Neural cell (in vitro differentiated cells): Measurements from ENCODE around the gene PRRT4. TPM values are rescaled to one million over a fixed set of nuclear protein-coding genes. Genes with fewer than 3 reads are reported as not detected.

Experiments
- H2AFZ ChIP-seq: fragments of 200-600, 300-800 bp; sonication (generic), shearing (Covaris generic); 2 replicates; pipeline ENCODE4 v1.6.0; 2014; ENCODE audit warnings: low read depth, mild to moderate bottlenecking, antibody characterized with exemption, low read length, moderate library complexity
- H3F3A ChIP-seq: fragments of 200-600 bp; shearing (Covaris generic); 2 replicates; pipeline ENCODE4 v1.6.1; 2016; ENCODE audit warnings: mild to moderate bottlenecking, moderate library complexity, mixed read lengths, antibody characterized with exemption, low read length; ENCODE audit not compliant: insufficient read depth, poor library complexity, severe bottlenecking
- H3K27ac ChIP-seq: fragments of 200-600, 300-800 bp; sonication (generic), shearing (Covaris generic); 2 replicates; pipeline ENCODE4 v1.5.1; 2014; ENCODE audit warnings: mild to moderate bottlenecking, low read length, moderate library complexity
- H3K27me3 ChIP-seq: fragments of 300-800, 200-600 bp; sonication (generic), shearing (Covaris generic); 2 replicates; pipeline ENCODE4 v1.6.0; 2014; ENCODE audit warnings: mild to moderate bottlenecking, low read depth, low read length, moderate library complexity; ENCODE audit not compliant: insufficient read depth
- H3K36me3 ChIP-seq: fragments of 300-800, 200-600 bp; sonication (generic), shearing (Covaris generic); 2 replicates; pipeline ENCODE4 v1.5.1; 2014; ENCODE audit warnings: mild to moderate bottlenecking, antibody characterized with exemption, low read length, moderate library complexity; ENCODE audit not compliant: insufficient read depth
- H3K4me2 ChIP-seq: fragments of 300-800, 200-600 bp; sonication (generic), shearing (Covaris generic); 2 replicates; pipeline ENCODE4 v1.6.0; 2014; ENCODE audit warnings: mild to moderate bottlenecking, low read length
- H3K4me3 ChIP-seq: fragments of 300-800, 200-600 bp; sonication (generic), shearing (Covaris generic); 2 replicates; pipeline ENCODE4 v1.5.1; 2014; ENCODE audit warnings: mild to moderate bottlenecking, low read length, moderate library complexity
- H3K79me2 ChIP-seq: fragments of 200-600 bp; shearing (Covaris generic); replicated peaks from 2 replicates; pipeline ENCODE4 v1.6.0; 2014; ENCODE audit warnings: mild to moderate bottlenecking, low read length, moderate library complexity; ENCODE audit not compliant: insufficient read depth
- H3K9ac ChIP-seq: fragments of 300-800, 200-600 bp; sonication (generic), shearing (Covaris generic); 2 replicates; pipeline ENCODE4 v1.6.1; 2016; ENCODE audit warnings: mild to moderate bottlenecking, low read length, mixed read lengths
- H3K9me2 ChIP-seq: fragments of 200-600 bp; shearing (Covaris generic); 2 replicates; pipeline ENCODE4 v1.6.1; 2016; ENCODE audit warnings: mild to moderate bottlenecking, low read length, mixed read lengths; ENCODE audit not compliant: insufficient read depth
- H3K9me3 ChIP-seq: fragments of 200-600, 300-800 bp; sonication (generic), shearing (Covaris generic); 2 replicates; pipeline ENCODE4 v1.6.1; 2016; ENCODE audit warnings: mild to moderate bottlenecking, mixed run types, low read length, moderate library complexity, mixed read lengths
- H4K20me1 ChIP-seq: fragments of 200-600 bp; shearing (Covaris generic); 2 replicates; pipeline ENCODE4 v1.6.1; 2016; ENCODE audit warnings: mild to moderate bottlenecking, mixed run types; ENCODE audit not compliant: insufficient read depth
- EP300 ChIP-seq: fragments of 450-650 bp; conservative IDR thresholded peaks from 2 replicates; pipeline ENCODE4 v1.6.1; 2014; ENCODE audit warnings: antibody characterized with exemption, mild to moderate bottlenecking, moderate library complexity; ENCODE audit not compliant: poor library complexity, severe bottlenecking
- EZH2 ChIP-seq: fragments of 200-600, 300-800 bp; shearing (Covaris generic), sonication (generic); IDR thresholded peaks from 2 replicates; pipeline ENCODE4 v1.6.1; 2014; ENCODE audit warnings: antibody characterized with exemption, low read length, borderline replicate concordance, mild to moderate bottlenecking; ENCODE audit not compliant: insufficient read depth, poor library complexity, severe bottlenecking
- MXI1 ChIP-seq: fragments of 450-650 bp; conservative IDR thresholded peaks from 2 replicates; pipeline ENCODE4 v1.6.1; 2014; ENCODE audit warnings: antibody characterized with exemption, mild to moderate bottlenecking; ENCODE audit not compliant: poor library complexity, severe bottlenecking
- POLR2AphosphoS5 ChIP-seq: IDR thresholded peaks from 2 replicates; pipeline ENCODE4 v1.6.1; 2012
- RAD21 ChIP-seq: fragments of 450-650 bp; conservative IDR thresholded peaks from 2 replicates; pipeline ENCODE4 v1.6.1; 2014; ENCODE audit warnings: antibody characterized with exemption, mild to moderate bottlenecking, moderate library complexity
- SMC3 ChIP-seq: fragments of 450-650 bp; conservative IDR thresholded peaks from 2 replicates; pipeline ENCODE4 v1.6.1; 2014; ENCODE audit warnings: antibody characterized with exemption, mild to moderate bottlenecking, moderate library complexity; ENCODE audit not compliant: poor library complexity
- TAF1 ChIP-seq: IDR thresholded peaks from 2 replicates; pipeline ENCODE4 v1.6.1; 2012; ENCODE audit warnings: low read depth
- polyA plus RNA-seq: library from polyadenylated mRNA; depleted of rRNA; stranded (reverse); fragments of >200 nt; gene quantifications from 2 replicates; pipeline ENCODE4 v1.2.3, GENCODE V29; 2014
- TF ChIP-seq, protein P1 (sequence below): IDR thresholded peaks from 2 replicates; pipeline ENCODE4 v1.6.1; 2012; ENCODE audit warnings: borderline replicate concordance
- TF ChIP-seq, protein P2 (sequence below): fragments of 450-650 bp; IDR thresholded peaks from 2 replicates; pipeline ENCODE4 v1.5.1; 2014; ENCODE audit warnings: antibody characterized with exemption, mild to moderate bottlenecking, moderate library complexity; ENCODE audit not compliant: poor library complexity, severe bottlenecking

PRRT4 gene
- polyA plus RNA-seq, 1 donor from 2014 or later: 32.5 TPM

DNA sequence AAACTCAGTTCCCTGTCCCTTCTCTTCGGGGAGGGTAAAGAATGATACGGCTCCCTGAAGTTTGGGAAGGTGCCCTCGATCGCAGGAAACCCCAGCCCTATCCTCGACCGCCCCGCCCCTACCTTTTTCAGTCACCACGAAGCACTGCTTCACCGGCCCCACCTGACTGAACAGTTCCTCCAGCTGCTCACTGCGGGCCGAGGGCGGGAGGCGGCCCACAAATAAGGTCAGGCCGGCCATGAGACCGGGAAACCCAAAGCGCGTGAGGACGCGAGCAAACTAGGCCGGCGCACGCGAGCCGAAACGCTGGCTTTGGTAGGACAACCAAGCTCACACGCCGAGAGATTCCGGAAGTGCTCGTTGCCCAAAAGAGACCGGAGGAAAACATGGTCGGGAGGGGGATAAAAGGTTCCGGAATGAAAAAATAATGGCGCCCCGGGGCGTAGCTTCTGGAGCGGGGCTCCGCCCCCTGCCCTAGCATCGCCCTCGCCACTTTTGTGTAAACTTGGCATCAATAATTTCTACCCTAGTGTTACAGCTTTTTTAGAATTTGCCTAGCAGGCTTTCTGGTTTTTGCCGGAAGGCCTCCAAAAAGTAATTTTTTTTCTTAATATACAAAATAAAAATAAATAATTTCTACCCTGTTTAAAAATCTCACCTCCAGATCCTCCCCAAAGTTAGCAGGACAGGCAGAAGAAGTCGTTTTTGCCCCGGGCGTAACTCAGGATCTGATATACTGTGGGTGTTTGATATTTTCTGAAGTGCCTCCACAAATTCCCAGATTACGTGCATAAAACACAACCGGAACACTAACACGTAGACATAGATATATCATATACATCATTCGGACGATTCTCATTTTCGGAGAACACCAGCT is 17.7 kb downstream of the PRRT4 start, which contains the start of gene RBM28:
Gene RBM28, minus strand, starts transcription at position 355 of the 877 bp plus-strand sequence. Its CDS starts 115 bp downstream, at position 240.
- Histone ChIP-seq H3K79me2 (peaks cover 23% of the 10 kb centered on the region), H3K27me3 (no peaks in the 10 kb centered on the region), H3K9me3 (no peaks in the 10 kb centered on the region), H3K36me3 (no peaks in the 10 kb centered on the region), H3K4me3 (peak within 1 kb of the TSS; percentile 82), H3K9me2 (no peaks in the 10 kb centered on the region), H3F3A (no peaks in the 10 kb centered on the region), H4K20me1 (no peaks in the 10 kb centered on the region), H2AFZ (peak within 1 kb of the TSS; percentile 69), H3K27ac (peak within 1 kb of the TSS; percentile 63), H3K4me2 (peak within 1 kb of the TSS; percentile 96), H3K9ac (peak within 1 kb of the TSS; percentile 74)
- TF ChIP-seq, protein P1, sequence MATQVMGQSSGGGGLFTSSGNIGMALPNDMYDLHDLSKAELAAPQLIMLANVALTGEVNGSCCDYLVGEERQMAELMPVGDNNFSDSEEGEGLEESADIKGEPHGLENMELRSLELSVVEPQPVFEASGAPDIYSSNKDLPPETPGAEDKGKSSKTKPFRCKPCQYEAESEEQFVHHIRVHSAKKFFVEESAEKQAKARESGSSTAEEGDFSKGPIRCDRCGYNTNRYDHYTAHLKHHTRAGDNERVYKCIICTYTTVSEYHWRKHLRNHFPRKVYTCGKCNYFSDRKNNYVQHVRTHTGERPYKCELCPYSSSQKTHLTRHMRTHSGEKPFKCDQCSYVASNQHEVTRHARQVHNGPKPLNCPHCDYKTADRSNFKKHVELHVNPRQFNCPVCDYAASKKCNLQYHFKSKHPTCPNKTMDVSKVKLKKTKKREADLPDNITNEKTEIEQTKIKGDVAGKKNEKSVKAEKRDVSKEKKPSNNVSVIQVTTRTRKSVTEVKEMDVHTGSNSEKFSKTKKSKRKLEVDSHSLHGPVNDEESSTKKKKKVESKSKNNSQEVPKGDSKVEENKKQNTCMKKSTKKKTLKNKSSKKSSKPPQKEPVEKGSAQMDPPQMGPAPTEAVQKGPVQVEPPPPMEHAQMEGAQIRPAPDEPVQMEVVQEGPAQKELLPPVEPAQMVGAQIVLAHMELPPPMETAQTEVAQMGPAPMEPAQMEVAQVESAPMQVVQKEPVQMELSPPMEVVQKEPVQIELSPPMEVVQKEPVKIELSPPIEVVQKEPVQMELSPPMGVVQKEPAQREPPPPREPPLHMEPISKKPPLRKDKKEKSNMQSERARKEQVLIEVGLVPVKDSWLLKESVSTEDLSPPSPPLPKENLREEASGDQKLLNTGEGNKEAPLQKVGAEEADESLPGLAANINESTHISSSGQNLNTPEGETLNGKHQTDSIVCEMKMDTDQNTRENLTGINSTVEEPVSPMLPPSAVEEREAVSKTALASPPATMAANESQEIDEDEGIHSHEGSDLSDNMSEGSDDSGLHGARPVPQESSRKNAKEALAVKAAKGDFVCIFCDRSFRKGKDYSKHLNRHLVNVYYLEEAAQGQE: peak; percentile 61
- TF ChIP-seq, protein P2, sequence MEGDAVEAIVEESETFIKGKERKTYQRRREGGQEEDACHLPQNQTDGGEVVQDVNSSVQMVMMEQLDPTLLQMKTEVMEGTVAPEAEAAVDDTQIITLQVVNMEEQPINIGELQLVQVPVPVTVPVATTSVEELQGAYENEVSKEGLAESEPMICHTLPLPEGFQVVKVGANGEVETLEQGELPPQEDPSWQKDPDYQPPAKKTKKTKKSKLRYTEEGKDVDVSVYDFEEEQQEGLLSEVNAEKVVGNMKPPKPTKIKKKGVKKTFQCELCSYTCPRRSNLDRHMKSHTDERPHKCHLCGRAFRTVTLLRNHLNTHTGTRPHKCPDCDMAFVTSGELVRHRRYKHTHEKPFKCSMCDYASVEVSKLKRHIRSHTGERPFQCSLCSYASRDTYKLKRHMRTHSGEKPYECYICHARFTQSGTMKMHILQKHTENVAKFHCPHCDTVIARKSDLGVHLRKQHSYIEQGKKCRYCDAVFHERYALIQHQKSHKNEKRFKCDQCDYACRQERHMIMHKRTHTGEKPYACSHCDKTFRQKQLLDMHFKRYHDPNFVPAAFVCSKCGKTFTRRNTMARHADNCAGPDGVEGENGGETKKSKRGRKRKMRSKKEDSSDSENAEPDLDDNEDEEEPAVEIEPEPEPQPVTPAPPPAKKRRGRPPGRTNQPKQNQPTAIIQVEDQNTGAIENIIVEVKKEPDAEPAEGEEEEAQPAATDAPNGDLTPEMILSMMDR: no peak
- TF ChIP-seq TAF1 (peak; percentile 75), MXI1 (peak; percentile 98), RAD21 (peak; percentile 49), POLR2AphosphoS5 (peak; percentile 84), EP300 (peak; percentile 57), SMC3 (peak; percentile 59), EZH2 (no peak)

DNA sequence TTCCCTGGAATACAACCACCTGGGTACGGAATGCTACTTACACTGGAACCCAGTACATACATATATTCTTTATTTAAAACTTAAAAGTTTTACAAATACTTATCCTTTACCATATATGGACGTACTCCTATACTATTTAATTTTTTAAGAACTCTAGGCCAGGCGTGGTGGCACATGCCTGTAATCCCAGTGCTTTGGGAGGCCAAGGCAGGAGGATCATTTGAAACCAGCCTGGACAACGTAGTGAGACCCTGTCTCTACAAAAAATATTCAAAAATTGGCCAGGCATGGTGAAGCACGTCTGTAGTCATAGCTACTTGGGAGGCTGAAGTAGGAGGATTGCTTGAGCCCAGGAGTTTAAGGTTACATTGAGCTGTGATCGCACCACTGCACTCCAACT is 19.8 kb downstream of the PRRT4 start:
- peak overlapping the region; percentile 82 for H3K4me3 ChIP-seq
- no peak overlapping the region for H3K27ac ChIP-seq
- no peak overlapping the region for H3K4me2 ChIP-seq
- TF ChIP-seq SMC3 (no peak), POLR2AphosphoS5 (no peak), RAD21 (no peak), EP300 (no peak), TAF1 (no peak), MXI1 (no peak), EZH2 (no peak)
- TF ChIP-seq, protein P1: no peak
- TF ChIP-seq, protein P2: no peak
- H3K9me2 ChIP-seq: no peaks in the 10 kb centered on the region
- no peaks in the 10 kb centered on the region for H3K36me3 ChIP-seq
- H3F3A ChIP-seq: no peaks in the 10 kb centered on the region
- H3K79me2 ChIP-seq: peaks cover 23% of the 10 kb centered on the region
- H4K20me1 ChIP-seq: no peaks in the 10 kb centered on the region
- no peak overlapping the region for H2AFZ ChIP-seq
- no peaks in the 10 kb centered on the region for H3K27me3 ChIP-seq
- H3K9me3 ChIP-seq: no peaks in the 10 kb centered on the region
- no peak overlapping the region for H3K9ac ChIP-seq
